ENCODE results near the gene DCDC1.
"Not testable (repeated sequence)": the region's sequence is repeated elsewhere in the genome, so short reads cannot be mapped to it uniquely, and the experiment has no call there.

The DCDC1 gene

DNA sequence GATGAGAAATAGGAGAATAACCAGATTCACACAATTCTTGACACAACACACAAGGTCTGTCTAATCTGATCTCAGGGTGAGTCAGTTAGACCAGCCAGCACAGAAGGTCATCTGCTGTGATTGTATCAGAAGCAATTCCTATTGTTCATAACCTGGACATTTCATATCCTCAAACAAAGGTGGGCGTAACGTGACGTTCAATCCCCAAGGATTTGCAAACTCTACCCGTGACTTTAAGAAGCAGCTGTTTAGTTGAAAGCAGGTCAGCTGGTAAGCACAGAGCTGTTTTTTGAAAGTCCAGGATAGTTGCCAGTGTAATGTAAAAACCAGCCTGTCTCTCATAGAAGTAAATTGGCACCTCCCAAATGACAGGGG is 385.1 kb downstream of the DCDC1 start:
- DNase-seq = no peak

DNA sequence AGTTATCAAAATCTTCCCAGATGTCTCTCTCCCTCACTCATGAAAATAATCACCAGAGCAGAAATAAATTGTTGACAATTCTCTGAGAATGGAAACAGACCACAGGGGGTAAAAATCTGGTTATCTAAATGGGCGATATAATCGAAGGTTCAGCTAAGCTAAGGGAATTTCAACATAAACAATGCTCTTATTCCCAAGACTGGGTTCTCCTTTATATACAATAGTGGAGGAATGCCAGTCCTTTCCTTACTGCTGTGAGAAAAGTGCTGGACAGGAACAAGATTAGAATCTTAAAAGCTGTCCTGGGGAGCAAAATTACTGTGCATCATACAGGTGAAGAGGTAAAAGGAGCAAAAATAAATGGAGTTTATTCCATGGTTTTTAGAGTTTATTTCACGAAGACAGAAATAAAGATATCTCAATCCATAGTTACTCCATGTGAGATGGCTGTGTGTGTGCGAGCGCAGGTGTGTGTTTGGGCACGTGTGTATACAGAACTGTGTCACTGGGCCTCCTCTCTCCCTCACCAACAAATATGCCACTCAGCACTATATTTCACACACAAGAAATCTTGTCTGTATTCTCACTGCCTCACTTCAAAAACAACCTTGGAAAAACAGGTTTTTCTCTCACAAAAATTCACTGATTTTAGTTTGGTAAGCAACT is 385.6 kb downstream of the DCDC1 start:
- no peak for DNase-seq

DNA sequence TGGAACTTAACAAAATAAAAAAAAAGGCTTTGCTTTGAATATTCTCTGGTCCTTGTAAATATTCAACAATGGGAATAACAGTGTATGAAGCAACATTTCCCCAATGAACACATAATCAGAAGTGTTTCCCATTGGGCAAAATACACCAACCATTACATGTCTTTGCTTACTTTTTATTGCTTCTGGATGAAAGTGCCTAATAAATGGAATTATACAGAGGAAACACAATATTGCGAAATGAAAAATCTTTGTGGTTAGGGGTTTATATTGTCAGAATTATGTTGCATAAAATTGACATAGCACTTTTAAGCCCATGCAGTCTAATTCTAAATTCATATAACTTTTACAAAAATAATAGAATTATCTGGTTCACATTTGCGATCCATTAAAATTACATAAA is 386.4 kb downstream of the DCDC1 start:
- no peak for DNase-seq

DNA sequence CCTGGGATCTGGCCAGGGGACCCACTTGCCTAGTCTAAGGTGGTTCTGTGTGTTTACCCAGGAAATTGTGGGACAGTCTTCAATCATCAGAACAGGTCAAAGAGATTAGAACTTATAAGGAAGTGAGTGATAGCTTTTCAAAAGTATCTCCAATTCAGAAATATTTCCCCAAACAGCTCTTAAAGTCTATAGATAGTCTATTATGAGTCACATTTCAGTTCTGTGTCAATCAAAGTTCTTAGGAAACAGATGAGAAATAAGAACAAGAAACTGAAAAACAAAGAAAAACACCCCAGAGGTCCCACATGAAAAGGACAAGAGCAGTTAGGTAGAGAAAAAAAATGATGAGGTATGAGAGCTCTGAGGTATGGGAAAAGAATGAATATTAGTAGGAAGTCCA is 402.0 kb downstream of the DCDC1 start:
- no peak for DNase-seq

DNA sequence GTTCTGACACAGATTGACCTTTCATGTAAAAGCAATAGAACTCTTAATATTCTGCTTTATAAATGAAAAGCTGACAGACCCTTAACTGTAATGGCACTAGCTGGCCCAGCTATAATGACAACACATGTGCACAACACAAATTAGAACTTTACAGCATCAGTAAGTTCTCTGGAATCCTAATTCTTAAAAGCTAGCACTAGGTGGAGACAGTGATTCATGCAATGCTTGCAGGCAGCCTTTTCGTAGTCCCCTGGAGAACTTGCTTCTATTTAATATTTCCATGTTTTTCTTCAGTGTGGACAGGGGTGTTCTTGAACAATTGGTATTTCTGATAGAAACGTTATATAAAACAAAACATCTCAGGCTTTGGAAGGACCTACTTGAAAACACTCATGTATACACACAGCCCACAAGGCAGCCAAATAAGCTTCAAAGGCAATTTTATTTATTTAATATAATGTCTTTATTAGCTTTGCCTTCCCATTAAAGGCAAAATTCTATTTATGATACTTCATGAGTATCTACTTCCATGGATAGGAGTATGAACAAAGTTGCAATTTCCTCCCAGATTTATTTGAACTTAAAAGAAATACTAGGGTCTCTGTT is 409.0 kb downstream of the DCDC1 start:
- peak; percentile 66 for DNase-seq

DNA sequence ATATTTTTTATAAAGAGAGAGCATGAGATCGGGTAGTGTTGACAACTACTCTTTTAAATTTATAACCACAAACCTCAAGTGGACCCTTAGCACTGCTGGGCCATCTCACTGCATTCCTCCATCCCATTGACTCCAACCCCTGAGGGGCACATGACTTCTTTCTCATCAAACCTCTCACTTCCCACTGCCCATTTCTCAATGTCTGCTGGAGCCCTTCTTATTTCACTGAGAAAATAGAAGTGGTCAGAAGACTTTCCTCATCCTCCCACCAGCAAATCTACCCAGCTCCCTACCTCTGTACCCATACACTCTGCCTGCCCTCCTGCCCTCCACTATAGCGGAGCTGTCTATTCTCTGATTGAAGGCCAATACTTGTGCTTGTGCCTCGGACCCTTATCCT is 412.8 kb downstream of the DCDC1 start:
- no peak for DNase-seq

DNA sequence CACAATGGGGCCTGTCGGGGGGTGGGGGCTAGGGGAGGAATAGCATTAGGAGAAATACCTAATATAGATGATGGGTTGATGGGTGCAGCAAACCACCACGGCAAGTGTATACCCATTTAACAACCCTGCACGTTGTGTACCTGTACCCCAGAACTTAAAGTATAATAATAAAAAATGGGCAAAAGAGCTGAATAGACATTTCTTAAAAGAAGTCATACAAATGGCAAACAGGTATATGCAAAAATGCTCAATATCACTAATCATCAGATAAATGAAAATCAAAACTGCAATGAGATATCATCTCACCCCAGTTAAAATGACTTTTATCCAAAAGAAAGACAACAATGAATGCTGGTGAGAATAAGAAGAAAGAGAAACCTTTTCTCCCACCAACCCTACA is 419.7 kb downstream of the DCDC1 start:
- no peak for DNase-seq

DNA sequence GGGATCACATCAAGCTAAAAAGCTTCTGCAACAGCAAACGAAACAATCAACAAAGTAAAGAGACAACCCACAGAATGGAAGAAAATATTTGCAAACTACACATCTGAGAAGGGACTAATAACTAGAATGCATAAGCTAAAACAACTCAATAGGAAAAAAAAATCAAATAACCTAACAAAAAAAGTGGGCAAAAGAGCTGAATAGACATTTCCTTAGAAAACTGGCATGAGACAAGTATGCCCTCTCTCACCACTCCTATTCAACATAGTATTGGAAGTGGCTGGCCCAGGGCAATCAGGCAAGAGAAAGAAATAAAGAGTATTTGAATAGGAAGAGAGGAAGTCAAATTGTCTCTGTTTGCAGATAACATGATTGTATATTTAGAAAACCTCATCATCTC is 421.8 kb downstream of the DCDC1 start:
- not testable (repeated sequence) for DNase-seq

DNA sequence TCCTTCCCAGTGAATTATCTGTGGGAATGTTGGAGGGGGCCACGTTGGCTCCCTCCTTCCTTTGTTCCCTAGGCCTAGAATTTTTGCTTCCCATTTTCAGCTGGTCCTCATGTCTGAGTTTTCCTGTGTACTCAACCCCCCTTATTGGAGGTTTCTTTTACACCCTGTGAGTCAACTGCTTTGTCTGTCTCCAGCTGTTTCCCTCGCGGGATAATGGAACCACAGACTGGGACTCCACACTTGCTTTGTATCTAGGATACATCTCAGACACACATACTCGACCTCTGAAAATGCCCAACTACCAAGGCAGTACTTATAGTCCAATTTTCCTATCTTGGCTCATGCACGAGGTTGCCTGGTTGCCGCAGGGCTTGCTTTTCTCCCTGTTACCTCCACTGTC is 430.7 kb downstream of the DCDC1 start:
- no peak for DNase-seq

DNA sequence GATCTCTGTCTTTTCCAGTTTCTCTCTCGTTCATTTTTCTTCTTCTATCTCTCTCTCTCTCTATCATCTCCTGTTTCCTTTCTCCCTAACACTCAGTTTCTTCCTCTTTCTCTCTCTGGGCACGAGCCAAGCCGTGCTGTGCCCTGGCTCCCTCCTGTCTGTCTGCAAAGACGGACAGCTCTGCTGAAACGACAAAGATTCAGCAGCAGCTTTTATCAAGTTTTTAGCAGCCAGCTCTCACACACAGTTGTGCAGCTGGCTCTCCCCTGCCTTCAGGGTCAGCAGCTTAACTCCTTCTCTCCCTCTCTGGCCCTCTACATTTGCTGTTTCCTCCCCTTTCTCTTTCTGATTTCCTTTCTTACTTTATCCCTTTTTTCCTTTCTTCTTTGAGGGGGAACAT is 431.4 kb downstream of the DCDC1 start:
- DNase-seq = no peak

DNA sequence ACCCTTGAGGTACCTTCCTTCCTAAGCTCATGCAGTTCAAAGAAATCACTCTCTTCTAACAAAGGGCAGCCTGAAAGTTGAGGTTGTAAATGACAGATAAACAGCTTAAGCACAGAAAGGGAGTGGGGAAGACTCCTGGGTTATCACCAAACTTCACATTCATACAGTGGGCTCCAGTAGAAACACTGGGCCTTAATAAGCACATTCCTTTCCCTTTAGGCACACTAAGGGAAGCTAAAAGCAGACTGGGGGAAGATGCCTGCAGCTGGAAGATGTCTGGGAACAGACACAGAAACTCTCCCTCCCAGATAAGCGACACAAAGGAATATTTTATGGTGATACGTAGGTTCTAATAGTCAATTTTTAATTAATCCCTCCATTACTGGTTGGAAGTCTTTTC is 433.0 kb downstream of the DCDC1 start:
- DNase-seq = no peak

DNA sequence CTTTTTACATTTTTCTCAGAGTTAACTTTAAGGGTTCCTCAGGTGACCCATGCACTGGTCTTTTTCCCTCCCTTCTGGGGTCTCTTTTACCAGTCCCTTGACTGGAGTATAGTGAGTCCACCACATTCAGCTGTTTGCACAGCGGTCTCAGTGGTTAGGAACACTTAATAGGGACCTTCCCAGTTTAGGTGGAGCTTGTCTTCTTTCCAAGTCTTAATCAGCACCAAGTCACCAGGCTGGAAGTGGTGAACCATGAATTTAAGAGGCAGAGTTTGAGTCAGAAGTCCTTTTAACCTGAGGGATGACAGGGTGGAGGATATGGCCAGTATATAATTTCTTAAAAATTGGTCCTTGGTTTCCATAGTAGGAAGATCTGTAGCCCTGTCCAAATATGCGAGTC is 433.7 kb downstream of the DCDC1 start:
- no peak for DNase-seq

DNA sequence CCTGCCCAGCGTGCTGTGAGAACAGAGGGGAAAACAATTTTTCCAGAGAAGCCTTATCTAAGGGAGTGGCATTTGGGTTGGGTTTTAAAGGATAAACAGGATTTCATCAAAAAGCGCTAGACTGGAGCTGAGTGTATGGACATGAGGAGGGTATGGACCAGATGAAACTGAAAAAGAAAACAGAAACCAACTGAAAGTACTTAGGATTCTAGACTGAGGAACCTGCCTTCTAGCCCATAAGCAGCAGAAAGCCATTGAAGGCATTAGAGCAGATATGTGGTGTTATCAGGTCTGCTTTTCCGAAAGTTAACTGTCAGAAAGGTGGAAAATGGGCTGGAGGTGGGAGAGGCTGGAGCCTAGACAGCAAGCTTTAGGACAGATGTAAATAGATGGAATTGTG is 443.4 kb downstream of the DCDC1 start:
- no peak for DNase-seq

DNA sequence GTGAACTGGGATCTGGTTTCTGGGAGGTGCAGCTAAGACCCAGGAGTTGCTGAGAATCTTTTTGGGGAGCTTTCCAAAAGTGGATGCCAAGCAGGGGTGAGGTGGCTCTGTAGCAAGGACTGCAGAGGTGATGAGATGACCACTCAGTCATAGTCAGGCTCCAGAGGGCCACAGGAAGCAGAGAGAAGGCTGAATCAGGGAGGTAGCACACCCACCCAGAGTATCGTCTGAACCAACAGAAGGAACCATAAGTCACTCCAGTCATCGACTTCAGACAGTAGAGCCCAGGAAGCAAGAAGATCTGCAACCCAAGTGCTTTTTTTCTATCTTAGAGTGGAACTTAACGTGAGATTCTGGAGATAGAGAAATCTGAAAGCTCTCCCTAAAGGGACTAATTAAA is 447.7 kb downstream of the DCDC1 start:
- DNase-seq = no peak

DNA sequence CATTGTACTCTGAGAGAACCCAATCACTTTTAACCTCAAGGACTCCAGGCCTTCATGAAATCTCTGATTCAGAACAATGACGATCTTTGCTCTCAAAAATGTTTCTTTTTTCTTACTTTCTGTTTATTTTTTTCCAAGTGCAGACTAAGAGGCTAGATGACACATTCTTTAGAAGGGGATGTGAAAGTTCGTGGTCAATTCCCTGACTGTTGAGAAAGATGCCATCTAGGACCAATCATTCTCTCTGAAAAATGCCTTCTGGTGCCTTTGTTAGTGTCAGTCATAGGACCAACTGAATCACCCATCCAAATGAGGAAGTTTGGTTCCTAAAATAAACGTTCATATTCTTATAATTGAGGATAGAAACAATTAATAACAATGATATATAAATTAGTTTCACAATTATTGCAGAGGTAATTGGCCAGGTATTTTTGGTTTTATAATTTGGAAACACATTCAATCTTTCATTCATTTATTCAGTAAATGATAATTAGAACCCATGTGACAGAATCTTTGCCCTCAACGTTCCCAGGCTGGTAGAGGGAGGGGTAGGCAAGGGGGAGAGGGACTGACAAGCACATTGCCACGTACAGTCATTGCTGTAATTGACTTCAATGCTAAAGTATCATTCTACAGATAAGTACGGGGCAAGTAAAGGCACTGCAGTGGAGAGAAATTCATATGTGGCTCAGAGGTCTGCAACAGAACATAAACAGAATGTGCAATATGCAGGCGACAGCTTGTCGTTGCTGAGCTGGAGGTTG is 450.0 kb downstream of the DCDC1 start:
- no peak for DNase-seq

DNA sequence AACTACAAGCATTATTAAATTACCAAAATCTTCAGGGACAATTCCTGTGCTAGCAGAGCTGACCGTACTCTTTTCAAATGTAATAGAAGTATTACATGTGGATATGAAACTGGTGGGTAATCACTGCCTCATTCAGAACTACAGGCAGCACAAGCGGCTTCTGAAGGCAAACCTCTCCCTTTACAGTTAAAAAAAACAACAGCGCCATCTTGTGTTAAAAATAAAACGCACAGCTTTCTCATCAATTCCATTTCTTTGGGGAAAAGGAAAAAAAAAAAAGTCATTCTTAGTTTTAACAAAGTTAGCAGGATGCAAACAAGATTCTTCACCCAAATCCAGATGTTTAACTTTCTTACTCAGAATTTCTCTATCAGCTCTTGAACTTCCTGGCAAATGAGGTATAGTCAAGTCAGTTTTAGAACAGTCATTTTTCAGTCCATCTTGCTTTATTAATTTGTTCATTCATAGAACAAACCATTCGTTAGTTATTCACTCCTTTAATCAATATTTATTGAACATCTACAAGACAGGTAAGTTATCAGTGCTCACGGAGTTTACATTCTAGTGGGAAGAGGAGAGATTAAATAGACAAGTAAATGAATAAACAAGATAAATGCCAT is 451.6 kb downstream of the DCDC1 start:
- DNase-seq = peak; percentile 52

DNA sequence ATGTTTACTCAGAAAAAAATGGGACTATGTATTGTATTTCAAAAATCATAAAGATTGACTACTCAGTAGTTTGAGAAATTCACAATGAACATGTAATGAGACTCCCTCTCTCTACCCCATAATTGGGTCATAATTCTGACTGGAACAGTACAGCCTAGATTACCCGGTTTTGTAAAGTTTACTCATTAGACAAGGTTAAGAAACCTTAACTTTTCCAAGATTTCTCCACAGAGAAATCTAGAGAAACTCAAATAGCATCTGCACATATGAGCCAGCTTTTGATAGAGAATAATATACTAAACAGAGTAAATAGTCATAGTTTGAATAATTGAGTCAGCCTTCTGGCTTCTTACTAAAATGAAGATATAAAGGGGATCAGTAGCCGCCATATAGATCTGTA is 452.3 kb downstream of the DCDC1 start:
- DNase-seq = no peak

DNA sequence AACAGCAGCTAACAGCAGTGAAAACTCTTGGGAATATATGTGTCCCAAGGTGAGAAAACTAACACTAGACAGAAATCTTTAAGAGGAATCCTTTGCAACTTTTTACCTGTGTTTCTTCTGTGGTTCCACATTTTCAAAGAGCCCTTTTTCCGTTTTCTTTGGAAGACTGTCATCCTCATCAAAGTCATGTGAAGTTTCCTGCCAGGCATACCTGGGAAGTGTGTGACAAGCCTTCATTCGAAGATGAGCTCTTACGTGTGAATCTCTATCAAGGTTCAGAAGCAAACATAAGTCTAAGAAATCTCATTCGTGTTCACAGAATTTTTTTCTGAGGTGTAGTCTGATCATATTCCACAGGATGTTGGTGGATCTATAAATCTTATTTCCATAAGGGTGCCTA is 452.8 kb downstream of the DCDC1 start:
- DNase-seq = no peak

DNA sequence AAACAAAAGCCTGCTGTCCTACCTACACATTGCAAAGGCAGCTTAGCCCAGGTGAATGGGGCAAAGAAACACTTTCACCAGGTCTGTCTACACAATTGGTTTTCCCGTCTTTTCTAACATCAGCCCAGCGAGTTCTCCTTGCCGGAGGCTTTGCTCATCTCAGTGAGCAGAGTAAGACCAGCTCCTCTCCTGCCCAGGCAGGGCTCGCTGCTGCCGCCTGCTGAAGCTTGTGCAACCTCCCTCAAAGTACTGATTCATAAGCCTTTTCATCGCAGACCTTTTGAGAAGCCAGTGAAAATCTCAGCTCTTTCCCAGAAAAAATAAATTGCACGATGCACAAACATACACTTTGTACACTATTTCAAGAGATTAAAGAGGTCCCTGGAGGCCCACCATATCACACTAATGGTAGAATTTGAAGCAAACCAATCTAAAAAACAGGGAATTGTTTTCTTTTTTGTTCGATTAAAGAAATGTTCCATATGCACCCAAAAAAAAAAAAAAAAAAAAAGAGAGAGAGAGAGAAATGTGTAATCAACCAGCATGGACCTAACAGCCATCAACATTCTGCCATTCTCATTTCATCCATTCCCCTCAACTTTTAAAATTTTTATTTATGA is 455.3 kb downstream of the DCDC1 start:
- peak; percentile 51 for DNase-seq

DNA sequence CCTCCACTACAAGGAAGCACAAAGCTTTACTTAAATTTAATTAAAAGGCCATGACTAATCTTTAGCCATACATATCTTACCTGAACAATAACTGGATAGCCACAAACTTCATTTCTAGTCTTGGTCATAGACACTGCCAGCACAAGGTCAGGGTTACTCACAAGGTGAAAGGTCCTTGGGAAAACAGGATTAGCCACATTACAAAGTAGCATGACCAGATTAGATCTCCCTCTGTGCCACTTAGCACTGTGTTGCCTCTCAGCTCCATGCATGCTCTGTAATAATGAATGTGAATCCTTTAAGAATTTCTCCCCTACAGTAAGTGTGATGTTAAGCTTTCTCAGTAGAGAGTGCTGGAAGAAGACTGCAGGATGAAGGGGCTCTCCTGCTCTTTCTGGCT is 458.3 kb downstream of the DCDC1 start:
- DNase-seq = no peak

DNA sequence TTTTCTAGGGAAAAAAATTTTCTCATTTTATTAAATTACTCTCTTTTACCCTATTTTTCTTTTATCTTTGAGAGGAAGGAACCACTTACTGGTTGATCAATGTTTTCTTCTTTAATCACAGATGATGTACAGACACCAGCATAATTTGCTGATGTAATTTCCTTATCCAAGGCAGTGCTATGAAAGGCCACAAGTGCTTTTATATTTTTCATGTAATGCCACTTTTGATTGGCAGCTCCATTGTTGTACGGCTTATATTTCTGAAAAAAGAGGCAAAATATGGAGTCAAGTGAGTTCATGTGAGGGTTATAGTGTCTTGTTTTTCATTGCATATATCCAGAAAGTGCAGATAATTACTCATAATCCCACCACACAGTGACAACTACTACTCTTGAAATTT is 460.7 kb downstream of the DCDC1 start:
- DNase-seq = no peak

DNA sequence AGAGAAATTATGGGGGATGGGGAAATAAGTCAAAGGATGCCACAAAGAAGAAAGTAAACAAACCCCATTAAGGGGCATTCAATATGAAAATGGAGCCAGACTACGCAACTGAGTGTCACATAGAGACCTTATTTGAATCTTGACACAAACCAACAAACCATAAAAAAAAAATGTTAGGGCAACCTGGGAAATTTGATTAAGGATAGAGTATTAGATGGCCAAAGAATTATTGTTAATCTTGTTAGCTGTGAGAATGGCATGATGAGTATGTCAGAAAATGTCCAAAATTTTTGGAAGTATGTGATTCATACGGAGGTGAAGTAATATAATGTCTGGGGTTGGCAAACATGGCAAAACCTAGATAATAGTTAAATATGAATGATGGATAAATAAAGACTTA is 461.3 kb downstream of the DCDC1 start:
- DNase-seq = no peak

DNA sequence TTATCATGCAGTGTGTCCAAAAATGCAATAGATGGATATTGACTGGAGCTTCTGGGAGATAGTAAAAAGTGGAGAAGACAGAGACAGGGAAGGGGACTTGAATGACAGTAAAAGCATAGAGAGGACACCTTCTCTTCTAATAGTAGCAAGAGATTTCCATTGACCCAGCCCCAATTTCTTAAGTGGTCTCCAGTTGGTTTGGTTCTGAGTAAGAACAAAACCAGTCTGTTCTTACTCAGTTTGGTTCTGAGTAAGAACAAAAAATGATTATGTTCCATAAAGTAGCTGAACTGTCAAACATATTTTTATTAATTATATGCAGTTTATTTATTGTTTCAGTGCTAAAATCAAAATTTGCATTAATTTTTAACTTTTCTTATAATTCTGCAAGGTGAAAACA is 466.6 kb downstream of the DCDC1 start:
- no peak for DNase-seq

DNA sequence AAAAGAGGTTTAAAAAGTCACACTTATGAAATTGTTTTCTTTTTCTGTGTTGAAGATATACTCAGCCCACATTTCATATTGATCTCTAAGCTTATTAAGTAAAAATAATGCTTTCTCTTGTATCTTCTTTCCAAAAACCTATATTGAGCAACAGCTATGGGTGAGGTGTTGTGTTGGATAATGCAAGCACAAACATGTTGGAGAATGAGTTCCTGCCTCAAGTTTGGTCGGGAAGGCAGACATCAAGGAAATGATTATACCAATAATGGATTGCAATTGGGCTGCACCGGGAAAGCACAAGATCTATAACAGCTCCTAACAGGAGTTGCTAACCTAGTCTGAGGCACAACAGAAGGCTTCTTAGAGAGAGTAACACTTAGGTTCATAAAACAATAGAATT is 474.5 kb downstream of the DCDC1 start:
- no peak for DNase-seq

All from NCI-H1105 (cell line).